Panc1 (cell line): Measurements from ENCODE around the gene COTL1.

Source experiments
- CTCF ChIP-seq: fragments of 450-650 bp; IDR thresholded peaks from 2 replicates; pipeline ENCODE4 v1.5.1; 2017; ENCODE audit warnings: mild to moderate bottlenecking
- POLR2AphosphoS5 ChIP-seq: IDR thresholded peaks from 2 replicates; pipeline ENCODE4 v1.6.1; 2012; ENCODE audit warnings: mild to moderate bottlenecking, low read depth, low read length, moderate library complexity
- REST ChIP-seq, 2 experiments: IDR thresholded peaks; 2 replicates each; pipeline ENCODE4 v1.6.1; 2011 to 2012; ENCODE audit warnings: low read depth in 2 of 2, control low read depth in 1 of 2, low read length in 1 of 2, mild to moderate bottlenecking in 1 of 2, moderate library complexity in 1 of 2; ENCODE audit not compliant: insufficient read depth in 1 of 2
- SIN3A ChIP-seq: IDR thresholded peaks from 2 replicates; pipeline ENCODE4 v1.6.1; 2012; ENCODE audit warnings: low read depth, mild to moderate bottlenecking, low read length, moderate library complexity, borderline replicate concordance; ENCODE audit not compliant: insufficient read depth
- TCF7L2 ChIP-seq: IDR thresholded peaks from 2 replicates; pipeline ENCODE4 v1.6.1; 2011; ENCODE audit warnings: mild to moderate bottlenecking, low read depth, low read length, inconsistent platforms

GRCh38 chr16:84563786-84564420 is 54.0 kb downstream of the COTL1 start:
- no peak for TF ChIP-seq CTCF
- no peak for TF ChIP-seq TCF7L2
- TF ChIP-seq REST (IDR thresholded peaks at IDR 0.05; ENCODE audit: insufficient read depth in 1 of 2, low read depth in 2 of 2, low read length in 1 of 2) = no peak
- no peak for TF ChIP-seq SIN3A
- TF ChIP-seq POLR2AphosphoS5 = no peak
